Glomerular endothelial cell (primary cell): ENCODE results near the gene UAP1L1. TPM values are rescaled to one million over a fixed set of nuclear protein-coding genes. Genes with fewer than 3 reads are reported as not detected.
"Not testable (repeated sequence)": the region's sequence is repeated elsewhere in the genome, so short reads cannot be mapped to it uniquely, and the experiment has no call there.

ENCODE experiments used
- DNase-seq: peaks from one replicate; pipeline ENCODE4 v3.0.0-alpha.2; 2011; ENCODE audit warnings: low read depth, low spot score; ENCODE audit errors: extremely low read depth
- total RNA-seq: library from RNA; depleted of rRNA; stranded (reverse); fragments of >200 nt; gene quantifications from 2 replicates; pipeline ENCODE4 v1.2.3, GENCODE V29; 2015

The UAP1L1 gene
- 17.2 and 30.3 TPM in 2 replicates for total RNA-seq

- no peak for DNase-seq
Observed at GRCh38 chr9:137077010-137077747, at the start of gene UAP1L1. UAP1L1 (plus strand) TSS chr9:137077517; CDS start chr9:137077533, 16 bp downstream.

- no peak for DNase-seq
Observed at GRCh38 chr9:137028263-137029057, 48.9 kb upstream of the UAP1L1 start.

- DNase-seq, result no peak
Observed at GRCh38 chr9:137029058-137029936, 48.0 kb upstream of the UAP1L1 start.

GRCh38 chr9:137030006-137030405 lies 47.3 kb upstream of the UAP1L1 start:
- no peak for DNase-seq

GRCh38 chr9:137030538-137031527 lies 46.5 kb upstream of the UAP1L1 start:
- no peak for DNase-seq

GRCh38 chr9:137031904-137032640 lies 45.2 kb upstream of the UAP1L1 start, which contains the start of gene FUT7:
FUT7 (minus strand) TSS chr9:137032088; CDS start chr9:137031991, 97 bp downstream.
- no peak for DNase-seq

- DNase-seq, result no peak
Observed at GRCh38 chr9:137032858-137033257, 44.5 kb upstream of the UAP1L1 start.

GRCh38 chr9:137033481-137033880 lies 43.8 kb upstream of the UAP1L1 start:
- not testable (repeated sequence) for DNase-seq

- DNase-seq, result no peak
Observed at GRCh38 chr9:137034039-137034708, 43.1 kb upstream of the UAP1L1 start.

- DNase-seq, result no peak
Observed at GRCh38 chr9:137034709-137035506, 42.4 kb upstream of the UAP1L1 start.

GRCh38 chr9:137035507-137035834 lies 41.8 kb upstream of the UAP1L1 start:
- no peak for DNase-seq

- no peak for DNase-seq
Observed at GRCh38 chr9:137035937-137036336, 41.4 kb upstream of the UAP1L1 start.

- DNase-seq, result no peak
Observed at GRCh38 chr9:137037035-137037434, 40.3 kb upstream of the UAP1L1 start.

GRCh38 chr9:137037483-137037882 lies 39.8 kb upstream of the UAP1L1 start:
- no peak for DNase-seq

GRCh38 chr9:137038916-137039315 lies 38.4 kb upstream of the UAP1L1 start:
- DNase-seq, result no peak

- DNase-seq, result no peak
Observed at GRCh38 chr9:137039611-137040366, 37.5 kb upstream of the UAP1L1 start.

- DNase-seq, result no peak
Observed at GRCh38 chr9:137040568-137040967, 36.7 kb upstream of the UAP1L1 start.
